ENCODE results near the gene SLC35F3.
A peak's percentile ranks its signal among the peaks of the same experiment; 100 is the strongest.
"Not testable (repeated sequence)": the region's sequence is repeated elsewhere in the genome, so short reads cannot be mapped to it uniquely, and the experiment has no call there.

SLC35F3 gene

DNA sequence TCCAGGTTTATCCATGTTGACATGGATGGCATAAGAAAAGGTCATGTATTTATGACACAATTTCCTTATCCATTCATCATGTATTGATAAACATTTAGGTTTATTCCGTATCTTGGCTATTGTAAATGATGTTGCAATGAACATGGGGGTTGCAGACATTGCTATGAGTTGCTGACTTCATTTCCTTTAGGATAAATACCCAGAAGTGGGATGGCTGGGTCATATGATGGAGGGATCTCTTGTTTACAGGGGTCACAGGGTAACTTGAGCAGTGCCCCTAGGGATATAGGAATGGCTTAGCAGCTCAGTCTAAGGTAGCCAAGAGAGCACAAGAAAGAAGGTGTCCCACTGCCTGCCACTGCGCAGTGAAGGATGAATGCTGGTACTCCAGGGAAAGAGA, 239.2 kb downstream of the SLC35F3 start:
- no peak for DNase-seq (ENCODE audit: low spot score)

DNA sequence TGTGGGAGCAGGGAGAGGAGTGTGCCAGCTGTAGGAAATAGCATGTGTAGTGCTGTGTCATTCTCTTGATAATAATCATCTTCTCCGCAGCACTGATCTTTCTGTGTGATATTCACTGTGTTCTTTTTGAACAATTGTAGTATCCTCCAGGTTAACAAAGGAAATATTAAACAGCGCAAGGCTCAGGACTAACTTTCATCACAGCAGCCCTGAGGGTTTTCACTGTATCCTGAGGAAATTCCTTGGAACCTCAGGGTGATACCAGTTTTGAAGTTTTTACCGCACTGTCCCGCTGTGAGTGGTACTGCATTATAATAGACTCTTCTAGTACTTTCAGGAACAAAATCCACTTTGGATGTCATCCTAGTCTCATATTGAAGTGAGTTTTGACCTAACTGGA, 240.4 kb downstream of the SLC35F3 start:
- no peak for DNase-seq (ENCODE audit: low spot score)

DNA sequence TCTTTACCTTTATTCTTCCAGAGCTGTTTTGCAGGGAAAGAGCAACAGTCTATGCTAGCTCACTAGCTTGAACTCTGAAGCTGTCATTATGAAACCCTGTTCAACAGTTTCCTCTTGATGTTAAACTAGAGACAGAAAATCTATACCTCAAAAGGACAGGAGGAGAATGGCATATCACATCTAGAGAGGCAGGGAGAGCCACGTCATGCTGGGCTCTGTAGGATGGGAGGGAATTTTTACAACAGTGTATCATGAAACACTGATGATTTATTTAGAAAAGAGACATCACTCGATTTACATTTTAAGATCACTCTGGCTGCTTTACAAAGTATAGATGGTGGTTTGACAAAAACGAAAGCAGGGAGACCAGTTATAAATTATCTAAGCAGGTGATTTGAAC, 243.9 kb downstream of the SLC35F3 start:
- no peak for DNase-seq (ENCODE audit: low spot score)

DNA sequence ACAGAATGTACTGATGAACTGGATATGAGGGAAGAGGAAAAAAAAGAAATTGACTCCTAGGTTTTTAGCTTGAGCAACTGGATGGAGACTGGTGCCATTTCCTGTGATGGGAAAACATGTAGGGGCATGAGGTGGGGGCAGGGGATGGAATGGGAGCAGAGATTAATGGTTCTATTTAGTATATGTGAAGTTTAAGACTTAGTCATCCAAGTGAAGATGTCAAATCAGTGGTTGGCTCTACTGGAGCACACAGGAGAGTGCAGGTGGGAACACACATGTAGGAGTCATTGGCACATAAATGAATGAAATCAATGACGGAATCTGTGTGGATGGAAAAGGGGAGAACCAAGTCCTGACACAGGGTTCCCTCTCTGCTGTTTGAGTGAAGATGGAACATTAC, 244.3 kb downstream of the SLC35F3 start:
- DNase-seq (ENCODE audit: low spot score): no peak

DNA sequence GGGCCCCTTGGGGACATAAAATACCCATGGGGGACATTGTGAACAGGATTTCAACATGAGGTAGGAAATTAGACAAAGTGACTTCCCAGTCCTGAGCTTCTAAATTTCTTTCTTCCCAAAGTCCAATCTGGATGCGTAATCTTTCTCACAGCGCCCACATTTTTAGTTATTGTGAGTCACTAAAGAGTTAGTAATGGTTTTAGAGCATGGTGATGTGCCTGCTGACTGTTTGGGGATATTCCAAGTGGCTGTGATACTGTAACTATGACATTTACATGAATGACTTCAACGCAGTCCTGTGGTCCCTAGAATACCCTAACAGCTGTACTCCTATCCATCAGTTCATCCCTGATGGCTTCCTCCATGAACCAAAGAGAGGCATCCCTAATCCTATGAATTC, 244.7 kb downstream of the SLC35F3 start:
- DNase-seq (ENCODE audit: low spot score): no peak

DNA sequence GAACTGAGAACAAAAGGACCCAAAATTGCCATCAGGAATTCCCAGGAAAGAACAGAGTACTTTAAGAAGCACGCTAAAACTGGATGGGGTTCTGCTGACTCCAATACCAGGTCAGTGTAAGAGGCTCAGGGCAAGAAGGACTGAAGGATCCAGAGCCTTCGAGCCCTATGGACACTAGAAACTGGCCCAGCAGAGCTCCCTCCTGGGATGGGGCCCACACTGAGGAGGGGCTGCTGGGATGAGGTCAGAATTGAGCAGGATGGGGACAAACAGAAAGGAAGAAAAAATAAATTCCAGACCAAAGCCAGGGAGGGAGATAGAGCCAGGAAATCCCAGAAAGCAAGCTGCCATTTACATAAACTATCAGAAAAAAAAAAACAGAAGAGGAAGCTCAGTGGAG, 246.4 kb downstream of the SLC35F3 start:
- DNase-seq (ENCODE audit: low spot score): no peak

DNA sequence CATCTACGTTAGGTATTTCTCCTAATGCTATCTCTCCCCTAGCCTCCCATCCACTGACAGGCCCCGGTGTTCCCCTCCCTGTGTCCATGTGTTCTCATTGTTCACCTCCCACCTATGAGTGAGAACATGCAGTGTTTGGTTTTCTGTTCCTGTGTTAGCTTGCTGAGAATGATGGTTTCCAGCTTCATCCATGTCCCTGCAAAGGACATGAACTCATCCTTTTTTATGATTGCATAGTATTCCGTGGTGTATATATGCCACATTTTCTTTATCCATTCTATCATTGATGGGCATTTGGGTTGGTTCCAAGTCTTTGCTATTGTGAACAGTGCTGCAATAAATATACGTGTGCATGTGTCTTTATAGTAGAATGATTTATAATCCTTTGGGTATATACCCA, 247.9 kb downstream of the SLC35F3 start:
- DNase-seq (ENCODE audit: low spot score): not testable (repeated sequence)

DNA sequence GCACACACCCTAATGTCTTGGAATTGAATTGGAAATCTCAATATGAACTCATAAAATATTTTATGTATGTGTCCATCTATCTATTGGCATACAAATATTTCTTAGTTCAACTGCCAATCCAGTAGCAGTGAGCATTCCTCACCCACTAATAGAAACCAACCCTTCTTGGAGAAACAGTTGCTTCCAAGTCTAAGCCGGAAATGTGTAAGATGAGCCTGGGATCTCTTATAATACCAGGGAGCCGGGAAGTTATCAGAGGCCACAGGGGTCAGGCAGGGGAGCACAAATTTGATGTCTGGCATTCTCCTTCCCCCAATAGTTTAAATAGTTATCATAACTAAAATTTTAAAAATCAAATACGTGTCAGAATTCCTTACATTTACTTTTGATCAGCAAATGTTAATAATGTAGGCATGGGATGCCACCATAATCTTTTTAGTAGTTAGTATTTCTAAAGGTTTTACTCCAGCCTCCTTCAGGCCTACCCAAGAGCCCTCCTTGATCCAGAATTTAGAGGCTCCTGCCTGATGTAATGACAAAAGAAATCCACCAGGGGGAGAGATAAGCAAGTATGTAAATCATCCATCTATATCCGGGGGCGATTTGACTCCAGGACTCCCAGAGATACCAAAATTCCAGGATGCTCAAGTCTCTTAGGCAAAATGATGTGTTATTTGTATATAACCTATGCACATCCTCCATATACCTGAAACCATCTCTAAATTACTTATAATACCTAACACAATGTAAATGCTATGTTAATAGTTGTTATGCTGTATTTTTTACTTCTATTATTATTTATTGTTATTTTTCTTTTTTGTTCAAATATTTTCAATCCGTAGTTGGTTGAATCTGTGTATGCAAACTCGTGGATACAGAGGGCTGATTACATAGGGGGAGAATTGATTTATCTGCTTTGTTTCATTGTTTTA, 250.1 kb downstream of the SLC35F3 start:
- peak; percentile 83 for DNase-seq (ENCODE audit: low spot score)

DNA sequence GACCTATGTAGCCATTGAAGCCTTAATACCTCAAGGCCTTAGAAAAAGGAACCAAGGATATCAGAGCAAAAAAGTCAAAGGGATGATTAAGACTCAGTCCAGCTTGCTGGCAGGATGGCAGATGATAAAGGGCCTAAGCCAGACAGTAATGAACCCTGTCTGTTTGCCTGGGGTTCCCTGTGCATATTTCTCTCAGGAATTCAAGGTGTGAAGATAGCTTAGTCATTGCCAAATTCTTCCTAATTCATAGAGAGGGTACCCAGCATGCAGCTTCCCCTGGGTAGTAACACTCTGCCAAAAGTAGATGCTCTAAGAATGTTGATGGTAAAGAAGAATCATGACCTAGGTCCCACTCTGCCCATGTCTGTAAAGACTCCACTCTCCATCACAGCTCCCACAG, 258.2 kb downstream of the SLC35F3 start:
- no peak for DNase-seq (ENCODE audit: low spot score)

DNA sequence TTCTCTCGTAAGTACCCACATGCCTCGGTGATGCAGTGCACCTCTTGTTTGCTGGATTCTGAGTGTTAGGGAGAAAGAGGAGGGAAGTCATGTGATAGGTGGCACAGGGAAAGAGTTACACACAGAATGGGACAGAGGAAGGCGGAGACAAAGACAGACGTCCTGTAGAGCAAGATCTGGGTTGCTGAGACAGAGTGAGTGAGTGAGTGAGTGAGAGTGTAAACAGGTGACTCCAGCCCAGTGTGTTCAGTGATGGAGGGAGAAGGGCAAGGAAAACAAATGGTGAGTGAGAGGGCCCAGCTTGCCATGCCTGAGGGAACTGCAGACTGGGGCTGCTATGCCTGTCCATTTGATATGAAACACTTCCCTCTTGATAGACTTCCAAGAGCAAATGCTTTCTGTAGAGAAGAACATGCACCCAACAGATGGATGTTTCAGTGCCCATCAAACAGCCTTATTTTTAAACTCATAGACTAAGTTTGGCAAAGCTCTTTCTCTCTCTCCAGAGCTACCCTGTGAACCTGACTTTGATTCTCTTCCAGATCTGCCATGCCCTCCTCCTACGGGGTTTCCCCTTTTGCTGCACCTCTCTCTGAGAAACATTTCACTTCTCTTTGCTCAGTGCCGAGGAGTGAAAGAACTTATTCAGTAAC, 258.9 kb downstream of the SLC35F3 start:
- no peak for DNase-seq (ENCODE audit: low spot score)

DNA sequence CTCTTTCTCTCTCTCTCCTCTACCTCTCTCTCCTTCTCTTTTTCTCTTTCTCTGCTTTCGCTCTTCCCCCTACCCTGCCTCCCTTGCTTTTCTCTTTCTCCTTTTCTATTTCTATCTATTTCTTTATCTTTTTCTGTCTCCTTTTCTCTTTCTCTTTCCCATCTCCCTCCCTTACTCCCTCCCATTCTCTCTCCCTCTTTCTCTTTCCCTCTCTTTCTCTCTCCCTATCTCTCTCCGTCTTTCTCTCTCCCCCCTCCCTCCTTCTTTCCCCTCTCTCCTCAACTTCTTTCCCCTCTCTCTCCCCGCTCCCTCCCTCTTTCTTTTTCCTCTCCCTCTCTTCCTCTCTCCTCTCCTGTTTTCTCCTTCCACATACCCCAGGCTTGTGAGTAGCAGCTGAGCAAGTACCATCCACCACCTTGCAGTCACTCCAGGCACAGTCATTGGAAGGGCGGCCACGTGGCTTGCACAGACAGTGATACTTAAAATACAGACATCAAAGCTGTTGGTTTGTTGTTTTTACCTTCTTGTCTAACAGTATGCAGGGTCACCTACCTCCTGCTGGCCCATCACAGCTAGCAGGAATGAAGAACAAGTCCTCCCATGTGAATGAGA, 259.7 kb downstream of the SLC35F3 start:
- DNase-seq (ENCODE audit: low spot score): no peak

DNA sequence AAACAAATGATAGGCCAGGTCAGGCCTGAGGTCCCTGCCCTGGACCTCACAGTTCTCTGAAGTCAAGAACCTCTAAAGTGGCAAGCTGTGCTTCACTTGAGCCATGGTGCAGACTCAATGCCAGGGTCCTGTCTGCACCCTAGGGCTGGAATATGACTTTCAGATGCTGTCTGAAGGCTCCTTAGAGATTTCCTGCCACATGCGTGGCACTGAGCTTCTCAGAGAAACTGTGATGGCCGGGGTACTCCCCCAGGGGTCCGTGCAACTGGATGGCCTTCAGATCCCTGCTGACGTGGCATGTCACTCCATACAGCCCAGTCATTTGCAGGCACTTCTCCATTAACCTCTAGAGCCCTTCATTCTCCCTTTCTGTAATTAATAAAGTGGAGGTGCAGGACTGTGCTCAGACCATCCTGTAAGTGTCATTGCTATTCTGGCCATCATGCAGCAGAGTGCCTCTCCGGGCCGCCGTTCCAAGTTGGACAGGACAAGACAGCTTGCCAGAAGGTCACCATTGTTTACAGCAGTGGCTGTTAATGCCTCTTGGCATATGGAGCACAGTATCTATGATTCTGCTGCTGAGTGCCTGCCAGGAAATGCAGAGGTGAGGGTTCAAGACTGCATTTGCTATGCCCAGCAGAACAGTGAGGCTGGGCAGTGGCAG, 263.7 kb downstream of the SLC35F3 start:
- DNase-seq (ENCODE audit: low spot score): no peak

DNA sequence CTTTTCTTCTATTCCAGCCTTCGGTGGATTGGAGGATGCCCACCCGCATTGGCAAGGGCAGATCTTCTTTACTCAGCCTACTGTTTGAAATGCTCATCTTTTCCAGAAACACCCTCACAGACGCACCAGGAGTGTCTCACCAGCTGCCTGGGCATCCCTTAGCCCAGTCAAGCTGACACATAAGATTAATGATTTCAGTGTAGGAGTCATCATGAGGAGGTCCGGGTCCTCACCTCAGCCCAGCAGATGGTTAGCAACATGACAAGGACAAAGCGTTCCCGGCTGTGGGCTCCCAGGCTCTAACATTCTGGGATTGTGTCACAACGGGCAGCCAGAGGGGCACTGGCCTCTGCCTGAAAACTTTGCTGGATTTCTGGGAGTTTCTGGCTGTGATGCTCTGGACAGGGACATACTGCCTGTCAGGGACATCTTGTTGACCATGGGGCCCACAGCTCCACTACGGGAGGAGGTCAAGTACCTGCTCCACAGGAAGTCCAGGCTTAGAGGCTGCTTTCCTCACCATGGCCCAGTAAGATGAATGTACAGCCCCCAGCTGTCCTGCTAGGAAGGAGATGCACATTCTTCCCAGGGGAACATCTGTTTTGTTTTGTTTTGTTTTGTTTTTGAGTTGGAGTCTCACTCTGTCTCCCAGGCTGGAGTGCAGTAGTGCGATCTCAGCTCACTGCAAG, 264.8 kb downstream of the SLC35F3 start:
- DNase-seq (ENCODE audit: low spot score): no peak

DNA sequence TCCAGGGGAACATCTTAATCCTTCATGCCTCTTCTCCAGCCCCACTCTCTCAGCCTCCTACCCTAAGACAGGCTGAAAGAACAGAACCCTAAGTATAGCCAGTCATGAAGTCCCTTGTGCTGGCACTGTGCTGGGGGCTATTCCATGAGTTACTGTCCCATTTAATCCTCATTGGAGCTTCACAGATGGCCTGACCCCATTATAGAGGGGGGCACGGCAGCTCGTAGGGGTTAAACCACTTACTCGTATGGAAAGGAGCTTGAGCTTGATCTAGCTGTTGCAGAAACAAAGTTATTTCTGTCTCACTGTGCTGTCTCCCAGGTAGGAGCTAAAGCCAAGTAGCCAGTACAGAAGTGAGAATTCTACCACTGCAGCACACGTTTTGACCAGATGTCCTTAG, 265.6 kb downstream of the SLC35F3 start:
- DNase-seq (ENCODE audit: low spot score): no peak

DNA sequence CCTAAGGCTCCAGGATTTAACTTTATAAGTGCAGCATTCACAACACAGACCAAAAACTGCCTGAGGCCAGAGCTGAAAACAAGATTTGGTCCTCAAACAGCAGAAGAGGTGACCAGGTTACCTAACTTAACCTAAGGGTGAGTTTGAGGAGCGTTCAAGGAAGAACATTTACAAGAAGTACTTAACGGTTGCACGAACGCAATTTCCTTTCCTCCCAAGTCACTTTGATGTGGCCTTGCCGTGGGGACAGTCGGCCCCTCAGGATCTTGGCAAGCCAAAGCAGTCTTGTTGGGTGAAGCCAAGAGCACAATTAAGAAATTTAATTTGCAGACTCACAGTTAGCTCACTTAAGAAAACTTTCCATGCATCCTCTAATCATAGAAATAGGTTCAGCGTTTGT, 266.1 kb downstream of the SLC35F3 start:
- DNase-seq (ENCODE audit: low spot score): no peak

DNA sequence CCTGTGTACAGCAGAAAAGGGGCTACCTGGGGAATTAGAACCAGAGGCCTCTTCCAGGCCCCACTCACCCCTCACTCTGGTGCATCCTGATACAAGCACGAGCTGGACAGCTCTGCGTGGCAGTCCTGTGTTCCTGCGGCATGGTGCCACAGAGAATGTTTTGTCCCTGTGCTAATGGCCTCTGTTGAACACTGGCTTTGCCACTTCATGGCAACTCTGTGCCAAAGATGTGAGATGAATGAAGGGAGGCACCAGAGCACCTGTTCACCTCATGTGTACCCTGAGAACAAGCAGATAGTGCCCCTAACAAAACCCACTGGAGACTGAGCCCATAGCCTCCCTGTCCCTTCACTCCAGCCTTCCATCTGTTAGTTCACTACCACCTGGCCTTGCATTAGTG, 269.5 kb downstream of the SLC35F3 start:
- no peak for DNase-seq (ENCODE audit: low spot score)

DNA sequence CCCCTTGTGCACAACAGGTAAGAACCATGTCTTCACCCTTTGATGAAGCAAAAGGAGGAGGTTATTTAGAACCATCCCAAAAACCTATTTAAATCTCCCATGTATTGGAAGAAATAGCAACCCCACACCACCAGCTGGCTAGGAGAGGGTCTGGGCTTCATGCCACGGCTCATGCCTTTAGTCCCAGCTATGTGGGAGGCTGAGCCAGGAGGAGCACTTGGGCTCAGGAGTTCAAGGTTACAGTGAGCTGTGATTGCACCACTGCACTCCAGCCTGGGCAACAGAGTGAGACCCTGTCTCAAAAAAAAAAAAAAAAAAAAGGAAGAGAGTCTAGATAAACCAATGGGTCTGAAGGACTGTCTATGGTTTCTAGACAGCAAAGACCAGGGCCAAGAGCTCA, 270.9 kb downstream of the SLC35F3 start:
- DNase-seq (ENCODE audit: low spot score): no peak

DNA sequence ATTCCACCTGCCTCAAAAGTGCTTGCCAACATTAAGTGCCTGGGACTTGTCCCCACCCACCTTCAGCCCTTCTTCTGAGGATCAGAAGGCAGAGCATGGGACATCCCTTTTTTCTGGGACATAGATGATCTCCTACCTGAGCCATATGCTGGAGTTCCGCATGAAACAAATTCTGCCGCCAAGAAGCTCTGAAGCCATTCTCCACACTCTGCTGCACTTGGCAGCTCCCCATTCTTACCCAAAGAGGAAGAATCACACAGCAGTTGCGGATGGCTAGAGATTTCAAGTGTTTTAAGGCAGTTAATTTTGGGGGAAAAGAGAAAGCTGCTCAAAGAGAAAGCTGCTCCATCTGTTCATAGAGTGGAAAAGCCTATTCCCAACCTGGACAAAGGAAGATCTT, 271.5 kb downstream of the SLC35F3 start:
- DNase-seq (ENCODE audit: low spot score): peak; percentile 26

DNA sequence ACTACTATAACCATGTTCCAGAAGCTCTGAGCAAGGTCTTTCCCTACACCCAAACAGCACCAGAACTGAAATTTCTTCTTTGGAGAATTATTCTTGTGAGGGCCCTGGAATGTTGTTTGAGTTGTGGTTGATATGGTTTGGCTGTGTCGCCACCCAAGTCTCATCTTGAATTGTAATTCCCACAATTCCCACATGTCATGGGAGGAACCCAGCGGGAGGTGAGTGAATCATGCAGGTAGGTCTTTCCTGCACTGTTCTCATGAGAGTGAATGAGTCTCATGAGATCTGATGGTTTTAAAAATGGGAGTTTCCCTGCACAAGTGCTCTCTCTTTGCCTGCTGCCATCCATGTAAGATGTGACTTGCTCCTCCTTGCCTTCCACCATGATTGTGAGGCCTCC, 272.4 kb downstream of the SLC35F3 start:
- not testable (repeated sequence) for DNase-seq (ENCODE audit: low spot score)

DNA sequence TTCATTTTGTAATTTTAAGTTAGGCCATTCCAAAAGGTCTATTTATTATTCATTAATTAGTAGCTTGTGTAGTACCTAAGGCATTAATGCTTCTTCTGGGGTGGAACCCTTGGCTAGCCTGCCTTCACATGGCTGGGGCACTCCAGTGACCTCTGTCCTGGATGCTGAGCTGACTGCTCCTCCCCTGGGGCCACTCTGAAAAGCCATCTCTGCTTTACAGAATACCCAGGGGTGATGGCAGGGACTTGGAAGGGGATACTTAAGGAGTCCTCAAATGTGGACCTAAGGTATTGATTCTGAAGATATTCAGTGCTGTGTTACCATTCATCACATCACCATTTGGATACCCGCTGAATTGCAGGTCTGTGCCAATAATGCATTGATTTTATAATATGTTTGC, 281.0 kb downstream of the SLC35F3 start:
- DNase-seq (ENCODE audit: low spot score): no peak

DNA sequence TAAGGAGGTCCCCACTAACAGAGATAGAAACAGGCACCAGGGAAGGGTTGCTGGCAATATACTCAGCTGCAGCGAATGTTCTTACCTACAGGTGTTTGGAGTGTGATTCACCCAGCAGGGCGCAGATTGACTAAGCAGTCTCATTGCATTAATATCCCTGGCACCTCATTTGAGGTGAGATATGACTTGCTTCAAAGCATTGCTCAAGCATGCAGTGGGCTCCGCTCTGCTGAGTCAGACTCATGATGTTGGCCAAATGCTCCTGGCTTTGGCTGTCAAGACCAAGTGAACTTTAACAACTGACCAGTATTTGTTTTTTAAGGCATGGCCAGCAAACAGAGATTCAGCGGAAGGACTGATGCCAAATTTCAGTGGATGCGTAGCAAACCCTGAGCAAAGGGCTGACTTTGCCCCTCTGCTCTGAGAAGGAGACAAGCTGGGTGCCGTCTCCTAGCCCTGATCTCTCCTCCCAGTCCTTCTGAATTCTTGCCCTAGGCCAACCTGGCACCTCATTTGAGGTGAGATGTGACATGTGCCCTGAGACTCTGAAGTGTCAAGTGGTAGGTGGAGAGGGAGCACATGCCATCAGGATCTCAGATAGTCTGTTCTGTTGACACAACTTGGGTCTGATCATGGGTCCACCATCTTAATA, 281.7 kb downstream of the SLC35F3 start:
- no peak for DNase-seq (ENCODE audit: low spot score)

DNA sequence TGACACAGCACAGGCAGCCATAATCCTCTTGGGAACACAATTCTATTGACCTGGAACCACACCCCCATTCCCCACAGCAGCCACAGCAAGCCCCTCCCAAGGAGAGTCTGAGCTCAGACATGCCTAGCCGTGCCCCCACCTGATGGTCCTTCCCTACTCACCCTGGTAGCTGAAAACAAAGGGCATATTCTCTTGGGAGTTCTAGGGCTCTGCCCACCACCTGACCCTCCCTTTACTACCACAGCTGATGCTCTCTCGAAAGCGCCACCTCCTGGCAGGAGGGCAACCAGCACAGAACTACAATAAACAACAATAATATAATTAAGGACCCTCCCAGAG, 283.9 kb downstream of the SLC35F3 start:
- DNase-seq (ENCODE audit: low spot score): no peak
